ENCODE results near the gene CSMD2. TPM values are rescaled to one million over a fixed set of nuclear protein-coding genes. Genes with fewer than 3 reads are reported as not detected.

Gene CSMD2
- total and polyA plus RNA-seq, 2 of the 8 experiments (the other 6 are each of a cell fraction or from before 2014, with no cell fraction given), result 7.0 to 14.7 TPM

GRCh38 chr1:34055818-34056217 is 109.2 kb downstream of the CSMD2 start (continued):
- TF ChIP-seq TCF12 (IDR thresholded peaks at IDR 0.05; ENCODE audit: low read depth, low read length) (no peak), KDM1A (IDR thresholded peaks at IDR 0.05; ENCODE audit: borderline replicate concordance, low read length) (no peak), SAP30 (IDR thresholded peaks at IDR 0.05; ENCODE audit: insufficient read depth, insufficient replicate concordance, low read length) (no peak), MAX (IDR thresholded peaks at IDR 0.05) (no peak), CHD7 (IDR thresholded peaks at IDR 0.05; ENCODE audit: insufficient replicate concordance, low read length) (no peak), SIN3A (conservative IDR thresholded peaks at IDR 0.05 in 1 of 2, IDR thresholded peaks at IDR 0.05 in 1 of 2; ENCODE audit: low read depth in 1 of 2, low read length in 2 of 2) (no peak)
